HEK293T (cell line): ENCODE results near the gene CHTOP.

Experiments
- CTCF ChIA-PET: fragments of 350-600 bp; formaldehyde crosslinking; extraction: SDS; loops from one replicate; lab custom pipeline; 2021; ENCODE audit warnings: antibody characterized with exemption, inconsistent platforms; lab: Yijun Ruan, JAX
- POLR2A ChIA-PET: fragments of 350-600 bp; formaldehyde crosslinking; extraction: SDS; loops from one replicate; lab custom pipeline; 2020; ENCODE audit warnings: antibody characterized with exemption, inconsistent platforms; lab: Yijun Ruan, JAX
- DNase-seq: peaks from one replicate; pipeline ENCODE4 v3.0.0; 2012; ENCODE audit warnings: mixed read lengths; ENCODE audit errors: extremely low spot score
- ARNT ChIP-seq: fragments of 450-650 bp; IDR thresholded peaks from 2 replicates; pipeline ENCODE4 v1.6.1; 2017; ENCODE audit warnings: mild to moderate bottlenecking
- BHLHE40 ChIP-seq: fragments of 450-650 bp; IDR thresholded peaks from 2 replicates; pipeline ENCODE4 v1.6.1; 2016; ENCODE audit warnings: mild to moderate bottlenecking, moderate library complexity, borderline replicate concordance
- CTBP1 ChIP-seq: fragments of 450-650 bp; IDR thresholded peaks from 2 replicates; pipeline ENCODE4 v1.6.1; 2016; ENCODE audit warnings: borderline replicate concordance
- ELF4 ChIP-seq: fragments of 450-650 bp; IDR thresholded peaks from 2 replicates; pipeline ENCODE4 v1.6.1; 2017; ENCODE audit warnings: antibody characterized with exemption
- FOXA1 ChIP-seq: fragments of 450-650 bp; IDR thresholded peaks from 2 replicates; pipeline ENCODE4 v1.6.1; 2016; ENCODE audit warnings: mild to moderate bottlenecking
- FOXK2 ChIP-seq: fragments of 450-650 bp; IDR thresholded peaks from 2 replicates; pipeline ENCODE4 v1.6.1; 2016; ENCODE audit warnings: mild to moderate bottlenecking
- FOXM1 ChIP-seq: fragments of 450-650 bp; IDR thresholded peaks from 2 replicates; pipeline ENCODE4 v1.6.1; 2017; ENCODE audit warnings: mild to moderate bottlenecking, borderline replicate concordance
- HDGF ChIP-seq: fragments of 450-650 bp; IDR thresholded peaks from 2 replicates; pipeline ENCODE4 v1.6.1; 2017; ENCODE audit warnings: antibody characterized with exemption, borderline replicate concordance
- L3MBTL2 ChIP-seq: fragments of 450-650 bp; conservative IDR thresholded peaks from 2 replicates; pipeline ENCODE4 v1.6.1; 2016; ENCODE audit warnings: mild to moderate bottlenecking
- LEF1 ChIP-seq: fragments of 450-650 bp; IDR thresholded peaks from 2 replicates; pipeline ENCODE4 v1.6.1; 2017; ENCODE audit warnings: mild to moderate bottlenecking, borderline replicate concordance
- NFRKB ChIP-seq: fragments of 450-650 bp; IDR thresholded peaks from 2 replicates; pipeline ENCODE4 v1.6.1; 2016; ENCODE audit warnings: mild to moderate bottlenecking, moderate library complexity
- SP1 ChIP-seq: fragments of 450-650 bp; IDR thresholded peaks from 2 replicates; pipeline ENCODE4 v1.6.1; 2017
- SUZ12 ChIP-seq: fragments of 450-650 bp; IDR thresholded peaks from 2 replicates; pipeline ENCODE4 v1.6.1; 2016; ENCODE audit warnings: mild to moderate bottlenecking
- TARDBP ChIP-seq: fragments of 450-650 bp; IDR thresholded peaks from 2 replicates; pipeline ENCODE4 v1.6.1; 2016
- ZNF384 ChIP-seq: fragments of 450-650 bp; IDR thresholded peaks from 2 replicates; pipeline ENCODE4 v1.6.1; 2016
- TF ChIP-seq, protein P1 (sequence below): fragments of 450-650 bp; IDR thresholded peaks from 2 replicates; pipeline ENCODE4 v1.6.1; 2016

Gene CHTOP

DNA sequence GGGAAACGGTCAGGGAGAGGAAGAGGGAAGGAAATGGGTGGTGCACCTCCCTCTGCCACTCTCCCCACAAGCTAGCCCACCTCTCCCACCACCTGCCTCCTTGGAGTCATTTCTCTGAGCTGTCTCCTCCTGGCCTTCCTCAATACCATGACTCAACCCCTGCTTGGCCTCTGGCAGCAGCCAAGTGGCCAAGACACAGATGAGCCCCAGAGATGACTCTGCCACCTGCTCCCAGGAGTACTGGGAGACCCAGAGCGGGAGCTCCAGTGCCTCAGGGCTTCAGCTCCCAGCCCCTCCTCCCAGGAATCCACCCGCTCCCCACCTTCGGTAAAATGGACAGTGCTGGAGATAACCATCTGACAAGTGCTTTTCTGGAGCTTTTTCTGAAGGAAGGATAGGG is 23.5 kb upstream of the CHTOP start:
- DNase-seq = no peak
- ChIA-PET POLR2A (interaction anchor here (1.5 to 3.7 kb wide), 2 partner anchors 17 to 24 kb away, joined by 7 to 31 read pairs; partner anchors contain the start of genes CHTOP and S100A13), CTCF (no interaction called here)
- no peak for TF ChIP-seq BHLHE40
- no peak for TF ChIP-seq FOXA1
- TF ChIP-seq TARDBP = no peak
- TF ChIP-seq FOXK2 = no peak
- TF ChIP-seq SP1 = no peak
- TF ChIP-seq CTBP1 = no peak
- TF ChIP-seq LEF1 = no peak
- no peak for TF ChIP-seq L3MBTL2
- no peak for TF ChIP-seq FOXM1
- no peak for TF ChIP-seq NFRKB
- TF ChIP-seq, protein P1, sequence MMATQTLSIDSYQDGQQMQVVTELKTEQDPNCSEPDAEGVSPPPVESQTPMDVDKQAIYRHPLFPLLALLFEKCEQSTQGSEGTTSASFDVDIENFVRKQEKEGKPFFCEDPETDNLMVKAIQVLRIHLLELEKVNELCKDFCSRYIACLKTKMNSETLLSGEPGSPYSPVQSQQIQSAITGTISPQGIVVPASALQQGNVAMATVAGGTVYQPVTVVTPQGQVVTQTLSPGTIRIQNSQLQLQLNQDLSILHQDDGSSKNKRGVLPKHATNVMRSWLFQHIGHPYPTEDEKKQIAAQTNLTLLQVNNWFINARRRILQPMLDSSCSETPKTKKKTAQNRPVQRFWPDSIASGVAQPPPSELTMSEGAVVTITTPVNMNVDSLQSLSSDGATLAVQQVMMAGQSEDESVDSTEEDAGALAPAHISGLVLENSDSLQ = no peak
- TF ChIP-seq ARNT = no peak
- no peak for TF ChIP-seq ZNF384
- TF ChIP-seq HDGF = no peak
- TF ChIP-seq SUZ12 = no peak
- no peak for TF ChIP-seq ELF4

DNA sequence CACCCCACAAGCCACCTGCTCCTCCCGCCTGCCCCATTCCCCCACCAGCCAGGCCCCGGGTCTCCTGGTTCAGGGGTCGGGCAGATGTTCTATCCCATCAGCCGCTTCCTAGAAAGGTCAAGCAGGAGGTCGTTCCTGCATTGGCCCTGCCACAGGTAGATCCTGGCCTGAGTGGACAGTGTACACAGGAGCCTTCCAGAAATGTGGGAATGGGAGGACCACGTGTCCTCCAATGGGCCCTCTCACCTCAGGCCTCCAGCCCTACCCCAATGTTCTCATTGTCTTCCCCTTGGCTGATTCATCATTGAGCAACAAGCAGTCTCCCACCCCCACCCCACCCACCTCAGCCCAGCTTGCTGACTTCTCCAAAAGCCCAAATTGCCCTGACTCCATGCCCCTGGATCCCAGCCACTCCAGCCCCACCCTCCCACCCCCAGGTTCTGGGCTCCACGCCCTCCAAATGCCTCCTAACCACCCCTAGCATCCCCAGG is 23.0 kb upstream of the CHTOP start:
- POLR2A ChIA-PET = interaction anchor here (1.5 to 3.7 kb wide), 2 partner anchors 16 to 24 kb away, joined by 7 to 31 read pairs; partner anchors contain the start of genes CHTOP and S100A13
- no peak for TF ChIP-seq FOXA1
- TF ChIP-seq FOXM1 = no peak
- no peak for TF ChIP-seq SUZ12
- TF ChIP-seq LEF1 = no peak
- no peak for TF ChIP-seq CTBP1
- no peak for DNase-seq
- CTCF ChIA-PET = no interaction called here

DNA sequence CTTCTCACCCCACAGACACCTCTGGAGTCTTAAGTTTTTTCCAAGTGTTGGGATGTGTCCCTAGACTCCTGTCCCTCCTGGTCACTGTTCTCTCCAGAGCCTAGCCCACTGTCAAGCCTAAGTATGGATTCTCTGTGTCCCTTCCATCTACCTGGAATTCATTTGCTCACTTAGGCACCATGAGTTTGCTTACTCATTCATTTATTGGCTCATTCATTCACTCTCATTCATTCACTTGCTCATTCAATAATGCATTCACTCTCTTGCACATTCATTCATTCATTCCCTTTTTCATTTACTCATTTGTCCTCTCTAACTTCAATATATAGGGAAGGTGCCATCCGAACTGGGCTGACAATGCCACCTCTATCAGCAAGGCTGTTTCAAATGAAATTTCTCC is 22.5 kb upstream of the CHTOP start:
- ChIA-PET CTCF (no interaction called here), POLR2A (interaction anchor here (1.5 to 3.7 kb wide), 2 partner anchors 16 to 23 kb away, joined by 7 to 31 read pairs; partner anchors contain the start of genes CHTOP and S100A13)
- DNase-seq = no peak
- TF ChIP-seq TARDBP (no peak), FOXK2 (no peak), BHLHE40 (no peak), HDGF (no peak), ELF4 (no peak)

DNA sequence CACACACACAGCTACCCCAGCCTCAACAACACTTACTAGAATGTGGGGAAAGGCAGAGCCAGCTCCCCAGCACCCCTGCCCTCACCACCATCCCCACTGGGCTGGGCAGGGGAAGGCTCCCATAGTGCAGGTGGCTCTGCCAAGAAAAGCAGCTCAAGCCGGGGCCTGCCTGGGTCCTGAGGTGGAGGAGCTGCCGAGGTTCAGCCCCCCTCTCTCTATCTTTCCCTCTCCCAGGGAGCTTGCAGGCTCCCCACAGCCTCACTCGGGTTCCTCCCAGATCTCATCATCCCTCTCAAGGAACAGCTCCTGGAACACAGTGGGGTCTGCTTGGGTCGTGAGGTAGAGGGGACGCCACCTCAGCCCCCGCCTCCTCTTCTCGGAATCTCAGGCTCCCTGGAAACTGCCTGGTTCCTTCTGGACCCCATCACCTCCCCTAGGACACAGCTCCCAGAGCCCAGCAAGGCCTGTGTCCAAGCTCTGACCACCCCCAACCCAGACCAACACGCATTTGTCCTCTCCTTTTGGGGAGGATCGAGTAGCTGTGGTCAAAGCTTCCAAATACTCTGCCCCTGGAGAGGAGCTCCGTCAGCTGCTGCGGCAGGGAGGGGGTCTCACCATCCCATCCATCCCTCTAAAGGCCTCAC is 21.6 kb upstream of the CHTOP start:
- ChIA-PET POLR2A (interaction anchor here (1.9 to 3.7 kb wide), 2 partner anchors 15 to 22 kb away, joined by 25 to 31 read pairs; partner anchors contain the start of genes CHTOP, S100A1 and S100A13), CTCF (interaction anchor here (1.0 to 1.5 kb wide), 2 partner anchors 15 to 102 kb away, joined by 3 to 14 read pairs; partner anchors contain the start of gene S100A13)
- TF ChIP-seq SUZ12 (no peak), LEF1 (no peak), BHLHE40 (no peak)
- no peak for DNase-seq

DNA sequence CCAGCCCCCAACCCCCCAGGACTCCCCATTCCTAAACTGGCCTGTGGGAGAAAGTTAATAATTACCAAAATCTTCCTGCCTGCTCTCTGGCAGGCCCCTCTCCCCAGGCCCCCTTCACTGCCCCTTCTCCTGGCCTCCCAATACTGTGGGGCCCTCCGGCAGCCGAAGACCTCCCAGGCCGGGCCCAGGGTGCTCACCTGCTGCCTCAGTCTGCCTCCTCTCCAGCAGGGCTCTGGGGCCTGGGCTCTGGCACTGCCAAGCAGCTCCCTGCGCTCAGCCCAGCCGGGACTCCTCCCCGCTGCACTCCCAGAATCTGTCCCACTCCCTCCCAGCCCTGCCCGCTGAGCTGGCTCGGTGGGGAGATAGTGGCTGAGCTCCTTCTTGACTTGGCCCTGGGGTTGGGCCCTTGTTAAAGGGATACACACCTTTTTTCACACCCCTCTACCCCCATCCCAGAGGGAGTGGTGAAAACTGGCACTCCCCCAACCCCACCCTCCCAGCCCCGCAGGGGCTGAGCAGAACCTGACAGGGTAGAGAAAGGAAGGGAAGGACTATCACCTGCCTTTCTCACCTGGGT is 21.0 kb upstream of the CHTOP start, which contains the start of gene S100A16:
TSS of gene S100A16 (minus strand) at position 383 of the 577 bp plus-strand sequence. CDS start 4,986 bp downstream, outside the sequence.
- CTCF ChIA-PET = interaction anchor here (1.0 to 1.5 kb wide), 2 partner anchors 15 to 102 kb away, joined by 3 to 14 read pairs; partner anchors contain the start of gene S100A13
- POLR2A ChIA-PET = interaction anchor here (1.9 to 3.7 kb wide), 2 partner anchors 14 to 22 kb away, joined by 25 to 31 read pairs; partner anchors contain the start of genes CHTOP, S100A1 and S100A13
- TF ChIP-seq FOXA1 = no peak
- TF ChIP-seq SUZ12 = no peak
- no peak for TF ChIP-seq ZNF384
- no peak for TF ChIP-seq ELF4
- no peak for TF ChIP-seq FOXK2
- TF ChIP-seq, protein P1 = no peak
- no peak for TF ChIP-seq CTBP1
- no peak for TF ChIP-seq L3MBTL2
- TF ChIP-seq ARNT = no peak
- no peak for TF ChIP-seq HDGF
- no peak for TF ChIP-seq TARDBP
- TF ChIP-seq FOXM1 = no peak
- no peak for TF ChIP-seq LEF1
- TF ChIP-seq BHLHE40 = no peak
- DNase-seq = no peak

DNA sequence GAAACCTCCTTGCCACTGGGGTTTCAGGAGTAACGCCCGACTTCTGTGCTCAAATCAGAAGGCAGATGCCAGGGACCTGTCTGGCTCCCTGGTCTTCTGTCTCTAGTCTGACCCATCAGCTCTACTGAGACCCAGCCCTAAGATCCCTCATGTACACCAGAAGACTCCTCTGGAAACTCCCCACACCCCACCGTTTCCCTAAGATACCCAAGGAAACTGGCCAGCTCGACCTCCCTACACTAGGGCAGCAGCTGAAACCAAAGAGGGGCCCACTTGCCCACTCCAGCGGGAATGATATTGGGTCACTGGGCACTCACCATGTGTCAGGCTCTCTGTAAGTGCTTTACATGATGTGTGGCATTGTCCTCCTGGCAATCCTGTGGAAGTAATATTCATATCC is 20.5 kb upstream of the CHTOP start:
- POLR2A ChIA-PET = interaction anchor here (1.9 to 6.3 kb wide), 3 partner anchors 14 to 21 kb away, joined by 25 to 72 read pairs (median 31); partner anchors contain the start of genes CHTOP, S100A1 and S100A13
- CTCF ChIA-PET = interaction anchor here (1.0 kb wide), 1 partner anchor 103 kb away, joined by 3 read pairs; no protein-coding TSS in a partner anchor
- DNase-seq = no peak
- TF ChIP-seq ELF4 (no peak), ARNT (no peak), LEF1 (no peak), FOXA1 (no peak), TARDBP (no peak), CTBP1 (no peak), BHLHE40 (no peak), HDGF (no peak), NFRKB (no peak), SUZ12 (no peak), SP1 (no peak), ZNF384 (no peak), L3MBTL2 (no peak), FOXK2 (no peak), FOXM1 (no peak)
- TF ChIP-seq, protein P1 = no peak
